ENCODE results near the gene CTCFL. TPM values are rescaled to one million over a fixed set of nuclear protein-coding genes. Genes with fewer than 3 reads are reported as not detected.

Gene CTCFL
- total RNA-seq, 1 experiment from 2014 or later = not detected

- no peaks in the 10 kb centered on the region for H3K36me3 ChIP-seq (ENCODE audit: low read depth)
- H4K20me1 ChIP-seq (ENCODE audit: insufficient read depth) = no peaks in the 10 kb centered on the region
- BruUV-seq (replicated peaks) = no TSS peak
- H3K4me3 ChIP-seq = no peak overlapping the region
- H3K27ac ChIP-seq = no peak overlapping the region
- no peaks in the 10 kb centered on the region for H3K4me1 ChIP-seq (replicated peaks; ENCODE audit: insufficient read depth)
- TF ChIP-seq CTCF (conservative IDR thresholded peaks at IDR 0.05) (no peak), EZH2 (IDR thresholded peaks at IDR 0.05; ENCODE audit: low read depth) (no peak)
- no peaks in the 10 kb centered on the region for H3K9me2 ChIP-seq (ENCODE audit: insufficient read depth)
- intact Hi-C loops (cut with micrococcal nuclease; ENCODE audit: unreplicated experiment) = no loop called here
- POLR2A ChIA-PET (ENCODE audit: unreplicated experiment) = no interaction called here
- no peak overlapping the region for H2AFZ ChIP-seq
- no peak overlapping the region for H3K4me2 ChIP-seq
- H3K79me2 ChIP-seq (ENCODE audit: low read depth) = no peaks in the 10 kb centered on the region
- no peaks in the 10 kb centered on the region for H3F3A ChIP-seq (ENCODE audit: insufficient read depth, low read depth)
- H3K27me3 ChIP-seq (ENCODE audit: insufficient read depth, low read depth) = peaks cover 98% of the 10 kb centered on the region
- no peaks in the 10 kb centered on the region for H3K9me3 ChIP-seq (ENCODE audit: insufficient read depth, low read depth)
- CTCF ChIA-PET = no interaction called here
- DNase-seq = no peak
Measured at GRCh38 chr20:57566803-57567459, 42.0 kb upstream of the CTCFL start.

GRCh38 chr20:57566399-57566798 is 41.5 kb upstream of the CTCFL start:
- Histone ChIP-seq H3K36me3 (ENCODE audit: low read depth) (no peaks in the 10 kb centered on the region), H3K4me1 (replicated peaks; ENCODE audit: insufficient read depth) (no peaks in the 10 kb centered on the region), H3K9me3 (ENCODE audit: insufficient read depth, low read depth) (no peaks in the 10 kb centered on the region), H3K4me3 (no peak overlapping the region), H3K79me2 (ENCODE audit: low read depth) (no peaks in the 10 kb centered on the region), H3K9me2 (ENCODE audit: insufficient read depth) (no peaks in the 10 kb centered on the region), H3K27ac (no peak overlapping the region), H3F3A (ENCODE audit: insufficient read depth, low read depth) (no peaks in the 10 kb centered on the region), H4K20me1 (ENCODE audit: insufficient read depth) (no peaks in the 10 kb centered on the region), H2AFZ (no peak overlapping the region), H3K27me3 (ENCODE audit: insufficient read depth, low read depth) (peaks cover 98% of the 10 kb centered on the region), H3K4me2 (no peak overlapping the region)
- ChIA-PET CTCF (no interaction called here), POLR2A (ENCODE audit: unreplicated experiment) (no interaction called here)
- no peak for DNase-seq
- BruUV-seq (replicated peaks) = no TSS peak
- intact Hi-C loops (cut with micrococcal nuclease; ENCODE audit: unreplicated experiment) = no loop called here
- TF ChIP-seq EZH2 (IDR thresholded peaks at IDR 0.05; ENCODE audit: low read depth) = no peak
- no peak for TF ChIP-seq CTCF (conservative IDR thresholded peaks at IDR 0.05)

- Histone ChIP-seq H3K4me2 (no peak overlapping the region), H3K27ac (no peak overlapping the region), H4K20me1 (ENCODE audit: insufficient read depth) (no peaks in the 10 kb centered on the region), H3K27me3 (ENCODE audit: insufficient read depth, low read depth) (peaks cover 100% of the 10 kb centered on the region), H3K9me2 (ENCODE audit: insufficient read depth) (no peaks in the 10 kb centered on the region), H2AFZ (no peak overlapping the region), H3F3A (ENCODE audit: insufficient read depth, low read depth) (no peaks in the 10 kb centered on the region), H3K4me1 (replicated peaks; ENCODE audit: insufficient read depth) (no peaks in the 10 kb centered on the region), H3K4me3 (no peak overlapping the region), H3K36me3 (ENCODE audit: low read depth) (no peaks in the 10 kb centered on the region), H3K79me2 (ENCODE audit: low read depth) (no peaks in the 10 kb centered on the region), H3K9me3 (ENCODE audit: insufficient read depth, low read depth) (no peaks in the 10 kb centered on the region)
- TF ChIP-seq EZH2 (IDR thresholded peaks at IDR 0.05; ENCODE audit: low read depth) (no peak), CTCF (conservative IDR thresholded peaks at IDR 0.05) (no peak)
- ChIA-PET POLR2A (ENCODE audit: unreplicated experiment) (no interaction called here), CTCF (no interaction called here)
- intact Hi-C loops (cut with micrococcal nuclease; ENCODE audit: unreplicated experiment) = no loop called here
- no TSS peak for BruUV-seq (replicated peaks)
- no peak for DNase-seq
Measured at GRCh38 chr20:57564951-57565642, 40.2 kb upstream of the CTCFL start.
